HG02571 (cell line): Measurements from ENCODE around the gene FLT1.

ENCODE experiments used
- ATAC-seq: cut with Tn5 transposase; IDR thresholded peaks from one replicate; pipeline ENCODE4 v1.9.1; 2021; ENCODE audit warnings: mild to moderate bottlenecking, moderate library complexity; ENCODE audit not compliant: unreplicated experiment

The FLT1 gene

GRCh38 chr13:28488376-28489005 is 6.4 kb downstream of the FLT1 start:
- ATAC-seq = no peak

- no peak for ATAC-seq
These were observed 8.9 kb downstream of the FLT1 start for GRCh38 chr13:28485996-28486543.

GRCh38 chr13:28485551-28485950 is 9.4 kb downstream of the FLT1 start:
- ATAC-seq = no peak

GRCh38 chr13:28485097-28485496 is 9.8 kb downstream of the FLT1 start:
- ATAC-seq = no peak

- ATAC-seq = no peak
These were observed 11.5 kb downstream of the FLT1 start for GRCh38 chr13:28483313-28483931.

- ATAC-seq = no peak
These were observed 15.9 kb downstream of the FLT1 start for GRCh38 chr13:28479005-28479404.

- ATAC-seq = no peak
These were observed 16.8 kb downstream of the FLT1 start for GRCh38 chr13:28478127-28478526.

- ATAC-seq = no peak
These were observed 17.3 kb downstream of the FLT1 start for GRCh38 chr13:28477709-28477973.

GRCh38 chr13:28476919-28477708 is 17.8 kb downstream of the FLT1 start:
- ATAC-seq = no peak

GRCh38 chr13:28475916-28476725 is 18.8 kb downstream of the FLT1 start:
- ATAC-seq = no peak

- no peak for ATAC-seq
These were observed 20.3 kb downstream of the FLT1 start for GRCh38 chr13:28474491-28475134.

- no peak for ATAC-seq
These were observed 21.9 kb downstream of the FLT1 start for GRCh38 chr13:28473044-28473443.

- ATAC-seq = no peak
These were observed 23.5 kb downstream of the FLT1 start for GRCh38 chr13:28471421-28471820.

GRCh38 chr13:28470296-28470695 is 24.6 kb downstream of the FLT1 start:
- no peak for ATAC-seq

GRCh38 chr13:28469316-28469715 is 25.6 kb downstream of the FLT1 start:
- ATAC-seq = no peak

- no peak for ATAC-seq
These were observed 26.7 kb downstream of the FLT1 start for GRCh38 chr13:28468023-28468915.

- no peak for ATAC-seq
These were observed 27.9 kb downstream of the FLT1 start for GRCh38 chr13:28467034-28467433.

GRCh38 chr13:28466151-28466550 is 28.8 kb downstream of the FLT1 start:
- no peak for ATAC-seq

- no peak for ATAC-seq
These were observed 30.0 kb downstream of the FLT1 start for GRCh38 chr13:28464861-28465460.
